Dermis blood vessel endothelial cell (primary cell): ENCODE measurements around the gene UBE2D2. TPM values are rescaled to one million over a fixed set of nuclear protein-coding genes. Genes with fewer than 3 reads are reported as not detected.
"Not testable (repeated sequence)": the region's sequence is repeated elsewhere in the genome, so short reads cannot be mapped to it uniquely, and the experiment has no call there.

Experiments used
- DNase-seq: peaks from one replicate; pipeline ENCODE4 v3.0.0; 2010
- total RNA-seq: library from RNA; depleted of rRNA; stranded (reverse); fragments of >200 nt; gene quantifications from 2 replicates; pipeline ENCODE4 v1.2.3, GENCODE V29; 2014

The UBE2D2 gene
- 68.5 and 71.6 TPM in 2 replicates for total RNA-seq

DNA sequence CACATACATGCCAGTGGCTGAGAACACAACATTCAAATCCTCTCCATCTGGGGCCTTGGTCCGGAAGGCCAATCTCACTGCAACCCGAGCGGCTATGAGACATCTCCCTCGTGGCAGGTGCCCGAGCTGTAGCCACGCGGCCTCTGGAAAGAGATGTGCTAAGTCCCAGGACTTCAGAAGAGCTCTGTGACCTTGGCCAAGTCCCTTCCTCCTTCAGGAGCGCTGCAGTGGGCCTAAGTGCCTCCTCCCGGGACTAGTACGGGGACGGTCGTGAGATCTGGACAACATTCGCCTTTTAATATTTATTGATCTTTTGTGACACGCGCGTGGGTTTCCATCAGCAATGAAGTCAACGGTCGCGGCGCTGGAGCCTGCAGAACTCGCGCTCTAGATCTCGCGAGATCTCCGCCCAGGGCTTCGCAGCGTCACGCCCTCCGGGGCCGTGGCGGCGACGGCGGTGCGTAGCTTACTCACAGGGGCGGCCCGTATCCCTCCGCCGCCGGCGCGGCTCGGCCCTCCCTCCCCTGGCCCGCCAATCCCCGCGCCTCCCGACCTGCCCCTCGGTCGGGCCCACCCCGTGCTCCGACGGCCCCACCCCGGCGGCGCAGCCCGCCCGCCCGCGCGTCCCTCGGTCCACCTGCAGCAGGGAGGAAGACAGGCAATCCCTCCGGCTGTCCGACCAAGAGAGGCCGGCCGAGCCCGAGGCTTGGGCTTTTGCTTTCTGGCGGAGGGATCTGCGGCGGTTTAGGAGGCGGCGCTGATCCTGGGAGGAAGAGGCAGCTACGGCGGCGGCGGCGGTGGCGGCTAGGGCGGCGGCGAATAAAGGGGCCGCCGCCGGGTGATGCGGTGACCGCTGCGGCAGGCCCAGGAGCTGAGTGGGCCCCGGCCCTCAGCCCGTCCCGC, at the start of gene UBE2D2:
Gene UBE2D2, plus strand, starts transcription at position 588 of the 903 bp plus-strand sequence. CDS start 453 bp downstream, outside the sequence.
- DNase-seq, result peak; percentile 99

- peak; percentile 31 for DNase-seq
Observed at GRCh38 chr5:139512786-139513390, 48.3 kb upstream of the UBE2D2 start.

GRCh38 chr5:139513434-139513833, 47.7 kb upstream of the UBE2D2 start:
- peak; percentile 91 for DNase-seq

DNA sequence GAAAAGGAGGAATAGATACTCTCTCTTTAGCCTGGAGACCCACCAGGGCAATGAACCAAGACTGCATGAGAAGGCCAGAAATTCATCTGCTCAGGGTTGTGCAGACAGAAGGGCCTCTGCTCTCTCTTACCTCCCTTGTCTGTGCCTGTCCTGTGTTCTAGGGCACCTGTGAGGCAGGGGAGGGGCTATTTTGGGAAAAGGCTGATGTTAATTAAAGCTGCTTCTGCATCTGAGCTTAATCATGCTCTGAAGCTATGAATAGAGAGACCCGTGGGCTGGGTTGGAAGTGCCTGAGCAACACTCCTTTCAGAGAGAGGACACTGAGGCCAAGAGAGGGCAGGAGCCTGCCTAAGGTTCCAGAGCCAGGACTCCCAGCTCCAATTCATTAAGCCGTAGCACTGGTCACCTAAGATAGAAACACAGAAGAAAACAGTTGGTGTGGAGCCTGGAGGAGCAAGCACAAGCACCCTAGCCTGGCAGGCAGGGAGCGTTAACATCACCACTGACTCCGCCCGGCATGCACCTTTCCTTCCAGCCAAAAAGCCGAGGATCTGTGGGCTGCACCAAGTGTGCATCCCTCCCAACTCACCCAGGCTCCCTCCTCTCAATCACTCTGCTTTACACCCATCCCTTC, 47.2 kb upstream of the UBE2D2 start:
- no peak for DNase-seq

- no peak for DNase-seq
Observed at GRCh38 chr5:139514486-139514856, 46.7 kb upstream of the UBE2D2 start.

GRCh38 chr5:139517683-139518564, 43.2 kb upstream of the UBE2D2 start:
- DNase-seq, result peak; percentile 93

DNA sequence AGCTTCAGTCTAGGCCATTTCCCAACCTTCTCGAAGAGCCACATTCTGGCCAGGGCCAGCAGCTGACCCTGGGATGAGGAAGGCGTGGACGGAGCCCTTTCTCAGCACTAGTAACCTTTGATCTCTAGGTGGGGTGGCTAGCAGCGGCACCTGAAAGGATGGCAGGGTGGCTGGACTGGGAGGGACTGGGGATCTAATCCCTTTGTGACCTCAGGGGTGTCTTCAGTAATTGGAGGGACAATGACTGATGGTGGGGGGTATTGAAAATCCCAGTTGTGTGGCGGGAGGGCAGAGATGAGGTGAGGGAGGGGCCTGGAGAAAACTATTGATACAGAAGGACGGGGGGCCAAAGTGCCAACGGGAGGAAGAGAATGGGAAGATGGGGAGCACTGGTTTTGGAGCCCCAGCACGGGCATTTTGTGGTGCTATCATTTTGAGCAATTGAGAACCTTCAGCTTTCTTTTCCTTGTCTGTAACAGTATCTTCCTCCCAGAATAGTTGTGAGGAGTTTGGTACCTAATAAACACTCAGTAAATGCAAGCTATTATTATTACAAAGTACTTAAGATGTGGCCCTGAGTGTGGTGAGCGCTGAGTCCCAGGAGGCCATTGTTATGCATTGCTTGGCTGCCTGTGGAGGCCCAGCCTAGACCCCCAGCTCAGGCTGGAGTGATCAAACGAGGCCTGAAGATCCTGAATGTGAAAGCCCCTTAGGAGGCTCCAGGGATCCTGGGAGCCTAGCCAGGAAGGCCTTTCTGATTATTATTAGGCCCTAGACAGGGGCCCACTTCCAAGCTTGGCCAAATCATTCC, 37.3 kb upstream of the UBE2D2 start:
- DNase-seq, result no peak

DNA sequence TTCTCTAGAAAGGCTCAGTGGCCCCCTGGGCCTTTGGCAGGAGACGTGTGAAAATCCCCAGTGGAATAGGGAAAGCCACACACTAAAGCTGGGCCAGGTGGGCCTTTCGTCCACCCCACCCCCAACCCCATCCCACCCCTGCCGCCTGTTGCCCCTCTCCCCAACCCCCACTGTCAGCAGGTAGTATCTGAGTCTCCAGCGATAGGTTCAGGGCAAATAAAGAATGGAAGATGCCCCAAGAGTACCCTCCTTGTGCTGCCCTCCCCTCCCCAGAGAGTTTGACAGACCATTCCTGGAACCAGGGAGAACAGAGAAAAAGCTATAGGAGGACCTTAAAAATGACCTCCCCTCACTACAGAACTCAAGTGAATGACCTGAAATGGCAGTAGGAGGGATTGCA, 36.7 kb upstream of the UBE2D2 start:
- DNase-seq, result no peak

DNA sequence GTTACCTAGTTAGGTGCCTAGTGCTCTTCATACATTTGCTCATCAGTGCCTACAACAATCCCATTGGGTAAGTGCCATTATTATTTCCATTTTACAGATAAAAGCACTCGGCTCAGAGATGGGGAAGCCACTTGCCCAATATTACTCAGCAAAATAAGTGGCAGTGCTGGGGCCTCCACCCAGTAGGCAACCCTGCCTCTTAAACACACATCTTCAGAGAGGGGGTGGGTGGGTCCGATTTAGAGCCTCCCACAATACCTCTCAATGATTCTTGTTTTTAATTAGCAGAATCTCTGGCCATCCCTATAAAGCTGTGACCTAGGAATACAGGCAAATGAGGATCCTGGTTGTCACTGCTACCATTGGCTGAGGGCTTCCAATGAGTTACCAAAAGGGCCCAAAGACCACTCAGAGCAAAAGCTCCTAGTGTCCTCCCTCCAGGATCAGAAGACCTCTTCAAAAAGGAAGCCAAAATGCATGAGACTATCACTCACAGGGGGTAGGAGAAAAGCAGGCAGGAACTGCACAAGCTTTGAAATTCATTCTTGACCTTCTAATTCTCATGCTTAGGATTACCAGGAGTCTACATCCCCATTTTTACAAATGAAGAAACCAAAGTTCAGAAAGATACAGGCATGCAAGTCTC, 36.1 kb upstream of the UBE2D2 start:
- DNase-seq, result no peak

GRCh38 chr5:139525586-139526308, 35.4 kb upstream of the UBE2D2 start:
- not testable (repeated sequence) for DNase-seq

GRCh38 chr5:139526309-139527089, 34.6 kb upstream of the UBE2D2 start:
- not testable (repeated sequence) for DNase-seq

GRCh38 chr5:139527090-139527470, 34.1 kb upstream of the UBE2D2 start:
- DNase-seq, result not testable (repeated sequence)

GRCh38 chr5:139527896-139528467, 33.2 kb upstream of the UBE2D2 start:
- DNase-seq, result not testable (repeated sequence)

DNA sequence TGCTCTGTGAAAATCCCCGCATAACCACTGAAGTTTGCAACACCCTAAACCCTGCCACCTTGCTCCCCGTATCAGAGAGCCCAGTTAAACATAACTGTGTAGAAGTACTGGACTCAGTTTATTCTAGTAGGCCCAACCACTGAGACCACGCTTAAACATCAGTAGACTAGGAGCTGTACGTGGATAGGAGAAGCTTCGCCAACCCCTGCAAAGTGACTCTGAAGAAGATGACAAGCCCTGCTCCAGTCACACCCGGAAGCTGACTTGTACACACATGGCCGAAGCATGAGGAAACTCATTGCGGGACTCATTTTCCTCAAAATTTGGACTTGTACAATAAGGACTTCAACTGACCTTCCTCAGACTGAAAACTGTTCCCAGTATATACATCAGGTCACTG, 32.4 kb upstream of the UBE2D2 start:
- not testable (repeated sequence) for DNase-seq

DNA sequence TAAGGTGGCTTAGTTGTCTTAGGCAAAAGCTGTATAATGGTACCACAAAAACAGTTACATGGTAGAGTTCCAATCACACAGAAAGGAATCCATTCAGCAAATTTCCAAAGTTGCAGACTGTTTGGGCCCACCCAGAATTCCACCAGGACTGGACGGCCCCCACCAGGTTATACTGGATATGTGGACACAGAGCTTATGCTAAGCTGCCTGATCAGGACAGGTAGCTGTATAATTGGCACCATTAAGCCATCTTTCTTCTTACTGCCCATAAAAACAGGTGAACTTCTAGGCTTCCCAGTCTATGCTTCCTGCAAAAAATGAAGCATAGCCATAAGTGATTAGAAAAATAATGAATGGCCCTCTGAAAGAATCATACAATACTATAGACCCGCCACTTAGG, 31.1 kb upstream of the UBE2D2 start:
- DNase-seq, result not testable (repeated sequence)

DNA sequence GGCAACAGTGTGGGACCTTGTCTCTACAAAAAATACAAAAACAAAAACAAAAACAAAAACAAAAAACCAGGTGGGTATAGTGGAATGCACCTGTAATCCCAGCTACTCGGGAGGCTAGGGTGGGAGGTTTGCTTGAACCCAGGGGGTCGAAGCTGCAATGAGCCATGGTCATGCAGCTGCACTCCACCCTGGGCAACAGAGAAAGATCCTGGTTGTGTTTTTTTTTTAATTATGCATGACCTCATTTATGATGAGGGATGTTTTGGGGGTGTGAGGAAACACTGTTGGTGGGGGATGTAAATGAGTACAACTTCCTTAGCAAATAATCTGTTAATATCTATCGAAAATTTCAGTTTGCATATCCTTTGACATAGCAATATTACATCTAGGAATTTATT, 29.4 kb upstream of the UBE2D2 start:
- DNase-seq, result no peak

DNA sequence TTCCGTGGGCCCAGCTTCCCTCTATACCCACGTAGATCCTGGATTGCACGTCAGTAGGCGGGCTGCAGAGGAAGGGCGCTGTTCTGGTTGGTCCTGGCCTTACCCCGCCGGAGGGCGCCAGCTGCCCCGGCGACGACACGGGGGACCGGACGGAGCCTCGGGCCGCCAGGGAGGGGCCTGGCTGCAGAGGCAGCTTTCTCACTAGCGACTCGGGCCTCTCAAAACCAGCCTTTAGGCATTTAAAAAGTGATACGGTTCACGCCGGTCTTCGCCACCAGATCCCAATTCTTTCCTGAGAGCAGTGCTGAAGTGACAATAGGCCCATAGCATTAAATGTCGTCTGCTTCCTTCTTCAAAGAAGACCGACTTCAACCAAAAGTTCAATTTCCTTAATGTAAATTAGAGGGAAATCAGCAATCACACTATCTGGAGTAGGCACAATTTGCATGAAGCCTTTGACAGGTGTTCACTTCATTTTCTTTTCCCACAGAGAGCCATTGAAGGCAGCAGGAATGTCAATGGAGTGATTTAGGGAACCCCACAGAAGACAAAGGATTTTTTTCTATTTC, 17.6 kb upstream of the UBE2D2 start:
- DNase-seq, result peak; percentile 79

DNA sequence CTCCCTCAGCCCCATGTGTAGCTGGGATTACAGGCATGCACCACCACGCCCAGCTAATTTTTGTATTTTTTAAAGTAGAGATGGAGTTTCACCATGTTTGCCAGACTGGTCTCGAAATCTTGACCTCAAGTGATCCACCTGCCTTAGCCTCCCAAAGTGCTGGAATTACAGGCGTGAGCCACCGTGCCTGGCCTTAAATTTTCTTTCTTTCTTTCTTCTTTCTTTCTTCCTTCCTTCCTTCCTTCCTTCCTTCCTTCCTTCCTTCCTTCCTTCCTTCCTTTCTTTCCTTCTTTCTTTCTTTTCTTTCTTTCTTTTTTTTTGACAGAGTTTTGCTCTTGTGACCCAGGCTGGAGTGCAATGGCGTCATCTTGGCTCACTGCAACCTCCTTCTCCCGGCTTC, 14.5 kb upstream of the UBE2D2 start:
- not testable (repeated sequence) for DNase-seq
